HEK293 (cell line): ENCODE data around the gene RIN2.

Experiments used
- TF ChIP-seq, protein P1 (sequence below): fragments of 450-650 bp; formaldehyde crosslinking; IDR thresholded peaks from 2 replicates; pipeline ENCODE4 v1.5.1; 2016; ENCODE audit warnings: missing biosample characterization, missing genetic modification characterization
- TF ChIP-seq, protein P2 (sequence below): fragments of 450-650 bp; formaldehyde crosslinking; IDR thresholded peaks from 2 replicates; pipeline ENCODE4 v1.5.1; 2017; ENCODE audit warnings: missing biosample characterization, missing genetic modification characterization

DNA sequence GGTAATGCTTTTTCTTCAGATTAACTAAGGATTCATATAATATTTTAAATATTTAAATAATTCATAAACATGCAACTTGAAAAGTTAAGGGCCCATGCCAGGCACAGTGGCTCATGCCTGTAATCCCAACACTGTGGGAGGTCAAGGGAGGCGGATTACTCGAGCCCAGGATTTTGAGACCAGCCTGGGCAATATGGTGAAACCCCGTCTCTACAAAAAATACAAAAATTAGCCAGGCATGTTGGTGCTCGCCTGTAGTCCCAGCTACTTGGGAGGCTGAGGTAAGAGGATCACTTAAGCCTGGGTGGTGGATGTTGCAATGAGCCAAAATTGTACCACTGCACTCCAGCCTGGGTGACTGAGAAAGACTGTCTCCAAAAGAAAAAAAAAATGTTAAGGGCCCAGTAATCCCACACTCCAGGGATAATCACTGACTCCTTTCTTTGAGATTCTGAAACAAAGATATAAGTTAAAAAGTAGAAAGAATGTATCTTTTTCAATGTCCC is 7.9 kb upstream of the RIN2 start:
- TF ChIP-seq, protein P1, sequence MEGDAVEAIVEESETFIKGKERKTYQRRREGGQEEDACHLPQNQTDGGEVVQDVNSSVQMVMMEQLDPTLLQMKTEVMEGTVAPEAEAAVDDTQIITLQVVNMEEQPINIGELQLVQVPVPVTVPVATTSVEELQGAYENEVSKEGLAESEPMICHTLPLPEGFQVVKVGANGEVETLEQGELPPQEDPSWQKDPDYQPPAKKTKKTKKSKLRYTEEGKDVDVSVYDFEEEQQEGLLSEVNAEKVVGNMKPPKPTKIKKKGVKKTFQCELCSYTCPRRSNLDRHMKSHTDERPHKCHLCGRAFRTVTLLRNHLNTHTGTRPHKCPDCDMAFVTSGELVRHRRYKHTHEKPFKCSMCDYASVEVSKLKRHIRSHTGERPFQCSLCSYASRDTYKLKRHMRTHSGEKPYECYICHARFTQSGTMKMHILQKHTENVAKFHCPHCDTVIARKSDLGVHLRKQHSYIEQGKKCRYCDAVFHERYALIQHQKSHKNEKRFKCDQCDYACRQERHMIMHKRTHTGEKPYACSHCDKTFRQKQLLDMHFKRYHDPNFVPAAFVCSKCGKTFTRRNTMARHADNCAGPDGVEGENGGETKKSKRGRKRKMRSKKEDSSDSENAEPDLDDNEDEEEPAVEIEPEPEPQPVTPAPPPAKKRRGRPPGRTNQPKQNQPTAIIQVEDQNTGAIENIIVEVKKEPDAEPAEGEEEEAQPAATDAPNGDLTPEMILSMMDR (tag by site-specific recombination): no peak
- TF ChIP-seq, protein P2, sequence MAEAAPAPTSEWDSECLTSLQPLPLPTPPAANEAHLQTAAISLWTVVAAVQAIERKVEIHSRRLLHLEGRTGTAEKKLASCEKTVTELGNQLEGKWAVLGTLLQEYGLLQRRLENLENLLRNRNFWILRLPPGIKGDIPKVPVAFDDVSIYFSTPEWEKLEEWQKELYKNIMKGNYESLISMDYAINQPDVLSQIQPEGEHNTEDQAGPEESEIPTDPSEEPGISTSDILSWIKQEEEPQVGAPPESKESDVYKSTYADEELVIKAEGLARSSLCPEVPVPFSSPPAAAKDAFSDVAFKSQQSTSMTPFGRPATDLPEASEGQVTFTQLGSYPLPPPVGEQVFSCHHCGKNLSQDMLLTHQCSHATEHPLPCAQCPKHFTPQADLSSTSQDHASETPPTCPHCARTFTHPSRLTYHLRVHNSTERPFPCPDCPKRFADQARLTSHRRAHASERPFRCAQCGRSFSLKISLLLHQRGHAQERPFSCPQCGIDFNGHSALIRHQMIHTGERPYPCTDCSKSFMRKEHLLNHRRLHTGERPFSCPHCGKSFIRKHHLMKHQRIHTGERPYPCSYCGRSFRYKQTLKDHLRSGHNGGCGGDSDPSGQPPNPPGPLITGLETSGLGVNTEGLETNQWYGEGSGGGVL (tag by site-specific recombination): no peak
